HG03045 (cell line): ENCODE data around the gene MIPOL1.
"Not testable (repeated sequence)": the region's sequence is repeated elsewhere in the genome, so short reads cannot be mapped to it uniquely, and the experiment has no call there.

Source experiments
- ATAC-seq: cut with Tn5 transposase; IDR thresholded peaks from one replicate; pipeline ENCODE4 v1.9.1; 2021; ENCODE audit warnings: mild to moderate bottlenecking, moderate library complexity; ENCODE audit not compliant: unreplicated experiment

The MIPOL1 gene

DNA sequence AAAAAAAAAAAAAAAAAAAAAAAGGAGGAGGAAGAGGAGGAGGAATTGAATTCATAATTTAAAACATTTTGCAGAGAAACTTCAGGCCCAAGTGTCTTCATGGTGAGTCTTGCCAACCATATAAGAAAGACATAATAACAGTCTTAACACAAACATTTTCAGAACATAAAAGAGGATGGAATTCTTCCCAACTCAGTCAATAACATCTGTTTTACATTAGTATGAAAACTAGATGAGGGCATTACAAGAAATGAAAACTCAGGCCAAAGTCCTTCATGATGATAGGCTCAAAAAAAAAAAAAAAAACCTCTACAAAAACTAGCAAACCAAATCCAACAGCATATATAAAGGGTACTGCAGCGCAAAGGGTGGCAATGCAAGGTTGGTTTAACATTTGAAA lies 245.7 kb downstream of the MIPOL1 start:
- no peak for ATAC-seq

DNA sequence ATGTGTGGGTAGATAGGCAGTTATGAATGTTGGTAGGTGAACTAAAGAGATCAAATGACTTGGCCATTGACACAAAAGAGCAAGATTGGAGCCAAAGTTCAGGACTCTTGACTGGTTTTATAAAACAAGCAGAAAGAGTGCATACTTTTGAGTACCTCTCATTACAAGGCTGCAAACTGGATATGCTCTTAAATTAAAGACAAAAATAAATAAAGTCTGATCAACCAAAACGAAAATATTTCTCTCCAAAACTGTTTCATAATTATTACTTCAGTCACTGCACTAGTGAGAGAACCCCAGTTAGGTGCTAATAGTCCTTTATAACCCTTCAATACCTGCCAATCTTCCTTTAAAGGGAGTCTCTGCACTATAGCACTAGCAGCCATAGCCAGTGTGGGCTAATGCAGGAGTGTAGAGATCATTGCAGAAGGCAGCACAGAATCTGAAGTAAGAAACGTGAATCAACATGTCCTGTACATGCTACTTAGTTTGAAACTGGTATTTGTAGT lies 250.2 kb downstream of the MIPOL1 start:
- ATAC-seq, result no peak

DNA sequence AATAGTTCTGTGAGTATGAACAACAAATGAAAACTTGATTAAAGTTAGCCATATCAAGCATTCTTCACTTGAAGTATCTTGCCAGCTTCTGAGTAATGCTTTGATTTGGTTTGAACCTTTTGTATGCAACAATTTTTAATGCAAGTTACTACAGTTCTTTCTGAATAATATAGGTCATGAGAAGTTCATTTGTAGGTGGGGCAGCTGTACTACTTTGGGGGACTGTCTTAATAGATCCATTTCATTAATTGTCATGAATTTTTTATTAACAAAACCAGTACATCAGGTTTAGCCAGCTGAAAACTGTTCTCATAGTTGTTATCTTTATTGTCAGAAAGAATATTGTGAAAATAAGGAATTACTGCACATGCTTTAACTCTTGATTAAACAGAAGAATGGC lies 254.6 kb downstream of the MIPOL1 start:
- no peak for ATAC-seq

DNA sequence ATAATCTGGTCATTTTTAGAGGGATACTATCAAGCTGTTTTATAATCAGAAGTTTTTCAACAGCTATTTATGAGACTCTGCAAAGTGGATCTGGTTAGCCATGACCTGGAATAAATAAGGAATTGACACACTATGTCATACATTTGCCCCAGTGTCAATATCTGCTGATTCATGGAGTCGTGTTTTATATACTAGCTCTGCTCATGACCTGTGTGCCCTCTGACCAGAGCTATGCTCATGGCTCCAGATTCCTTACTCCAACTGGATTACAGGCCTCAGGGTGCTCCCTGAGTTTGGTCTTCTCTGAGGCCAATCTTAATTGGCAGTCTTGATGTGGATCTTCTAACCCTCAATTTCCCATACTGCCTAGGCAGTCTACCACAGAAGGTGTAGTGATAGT lies 256.2 kb downstream of the MIPOL1 start:
- ATAC-seq, result no peak

DNA sequence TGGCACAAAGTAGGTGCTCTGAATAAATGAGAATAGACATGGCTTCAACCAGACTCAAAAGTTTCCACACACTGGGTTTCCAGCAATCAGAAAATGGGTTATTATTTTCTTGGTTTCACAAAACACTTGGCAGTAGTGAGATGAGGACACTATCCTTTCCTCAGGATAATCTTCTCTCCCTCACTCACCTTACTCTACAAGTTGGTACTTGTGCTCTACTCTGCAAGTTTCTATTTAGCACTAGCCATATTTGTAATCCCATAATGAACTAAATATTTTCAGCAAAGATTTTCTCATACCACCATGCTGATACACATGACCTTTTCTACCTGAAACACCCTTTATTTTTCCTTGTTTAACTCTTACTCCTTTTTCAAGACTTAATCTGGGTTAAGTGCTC lies 259.6 kb downstream of the MIPOL1 start:
- no peak for ATAC-seq

DNA sequence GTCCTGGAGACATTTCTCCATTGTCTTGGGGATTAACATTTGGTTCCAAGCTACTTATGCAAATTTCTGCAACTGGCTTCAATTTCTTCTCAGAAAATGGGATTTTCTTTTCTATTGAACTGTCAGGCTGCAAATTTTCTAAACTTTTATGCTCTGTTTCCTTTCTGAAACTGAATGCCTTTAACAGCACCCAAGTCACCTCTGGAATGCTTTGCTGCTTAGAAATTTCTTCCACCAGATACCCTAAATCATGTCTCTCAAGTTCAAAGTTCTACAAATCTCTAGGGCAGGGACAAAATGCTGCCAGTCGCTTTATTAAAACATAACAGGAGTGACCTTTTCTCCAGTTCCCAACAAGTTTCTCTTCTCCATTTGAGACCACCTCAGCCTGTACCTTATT lies 264.7 kb downstream of the MIPOL1 start:
- not testable (repeated sequence) for ATAC-seq

DNA sequence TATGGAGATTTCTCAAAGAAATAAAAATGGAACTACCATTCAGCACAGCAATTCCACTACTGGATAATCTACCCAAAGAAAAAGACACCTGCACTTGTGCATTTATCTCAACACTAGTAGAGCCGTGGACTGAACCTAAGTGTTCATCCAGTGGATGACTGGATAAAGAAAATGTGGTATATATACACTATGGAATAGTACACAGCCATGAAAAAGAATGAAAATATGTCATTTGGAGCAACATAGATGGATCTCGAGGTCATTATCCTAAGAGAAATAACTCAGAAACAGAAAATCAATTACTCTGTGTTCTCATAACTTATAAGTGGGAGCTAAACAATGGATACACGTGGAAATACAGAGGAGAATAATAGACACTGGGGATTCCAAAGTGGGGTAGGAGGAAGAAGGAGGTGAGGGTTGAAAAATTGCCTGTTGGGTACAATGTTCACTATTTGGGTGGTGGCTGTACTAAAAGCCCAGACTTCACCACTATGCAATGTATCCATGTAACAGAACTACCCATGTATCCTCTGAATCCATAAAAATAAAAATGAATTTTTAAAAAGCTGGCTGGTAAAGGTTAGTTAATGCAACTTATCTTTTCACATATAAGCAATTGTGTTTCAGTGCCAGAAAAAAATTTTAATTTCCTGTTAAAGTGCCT lies 266.6 kb downstream of the MIPOL1 start:
- ATAC-seq, result no peak

DNA sequence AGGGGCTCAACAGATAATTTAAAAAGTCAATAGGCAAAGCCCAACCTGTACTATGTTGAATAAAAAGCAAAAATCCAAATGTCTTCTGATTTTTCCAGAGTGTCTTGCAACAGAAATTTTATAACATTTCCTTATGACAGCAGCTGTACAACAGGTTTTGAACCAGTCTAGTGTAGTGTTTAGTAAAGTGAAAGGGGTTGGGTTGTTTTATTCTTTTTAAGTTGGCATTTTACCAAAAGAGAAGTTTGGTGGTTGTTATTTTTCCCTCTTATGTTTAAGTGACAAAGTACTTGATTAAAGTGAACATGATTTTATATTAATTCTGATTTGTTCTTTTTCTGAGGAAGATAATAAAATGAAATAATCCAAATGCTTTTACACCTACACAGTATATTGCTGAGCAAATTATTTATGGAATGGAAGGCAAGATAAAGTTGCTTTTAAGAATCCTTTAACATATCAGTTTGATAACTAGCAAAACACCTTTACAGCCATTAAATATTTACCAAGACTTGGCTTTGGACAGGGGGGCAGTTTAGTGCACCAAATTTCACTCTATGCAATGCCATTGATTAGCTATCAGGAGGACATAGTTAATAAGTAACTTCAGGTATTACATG lies 268.4 kb downstream of the MIPOL1 start:
- ATAC-seq, result no peak

DNA sequence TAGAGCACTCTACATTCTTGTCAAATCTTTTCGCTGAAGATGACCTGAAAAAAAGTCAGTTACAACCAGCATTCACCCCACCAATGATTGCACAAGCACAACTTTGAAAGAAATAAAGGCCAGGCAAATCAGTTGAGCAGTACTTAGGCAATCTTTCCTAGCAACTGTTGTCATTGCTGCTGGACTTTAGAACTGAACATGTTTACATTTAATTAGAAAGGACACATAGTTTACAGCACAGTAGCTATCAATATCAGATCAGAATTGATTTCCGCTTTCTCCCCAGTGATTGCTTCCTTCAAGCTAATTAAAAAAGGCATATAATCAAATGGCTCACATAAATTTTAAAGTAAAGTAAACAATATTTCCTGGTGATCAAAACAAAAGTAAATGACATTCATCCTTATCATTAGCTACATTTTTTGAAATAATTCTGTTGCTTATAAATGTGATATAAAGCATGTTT lies 268.9 kb downstream of the MIPOL1 start:
- ATAC-seq, result no peak

DNA sequence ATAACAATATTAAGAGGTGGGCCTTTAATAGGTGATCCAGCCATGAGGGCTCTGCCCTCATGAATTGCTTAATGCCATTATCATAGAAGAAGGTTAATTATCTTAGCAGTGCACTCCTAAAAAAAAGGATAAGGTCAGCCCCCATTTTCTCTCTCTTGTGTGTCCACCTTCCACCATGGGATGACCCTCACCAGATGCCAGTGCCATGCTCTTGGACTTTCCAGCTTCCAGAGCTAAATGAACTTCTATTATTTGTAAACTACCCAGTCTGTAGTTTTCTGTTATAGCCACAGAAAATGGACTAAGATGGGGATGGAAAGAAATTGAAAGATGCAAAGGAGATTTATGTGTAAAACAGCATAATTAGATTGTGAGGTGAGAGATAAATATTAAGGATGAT lies 271.9 kb downstream of the MIPOL1 start:
- no peak for ATAC-seq

DNA sequence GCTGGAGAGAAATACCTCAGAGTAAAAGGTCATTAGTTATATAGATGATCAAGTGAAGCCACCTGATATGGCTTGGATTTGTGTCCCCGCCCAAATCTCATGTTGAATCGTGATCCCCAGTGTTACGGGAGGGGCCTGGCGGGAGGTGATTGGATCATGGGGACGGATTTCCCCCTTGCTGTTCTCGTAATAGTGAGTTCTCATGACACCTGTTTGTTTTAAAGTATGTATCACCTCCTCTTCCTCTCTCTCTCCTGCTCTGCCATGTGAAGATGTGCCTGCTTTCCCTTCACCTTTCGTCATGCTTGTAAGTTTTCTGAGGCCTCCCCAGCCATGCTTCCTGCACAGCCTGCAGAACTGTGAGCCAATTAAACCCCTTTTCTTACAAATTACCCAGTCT lies 272.5 kb downstream of the MIPOL1 start:
- ATAC-seq, result no peak

DNA sequence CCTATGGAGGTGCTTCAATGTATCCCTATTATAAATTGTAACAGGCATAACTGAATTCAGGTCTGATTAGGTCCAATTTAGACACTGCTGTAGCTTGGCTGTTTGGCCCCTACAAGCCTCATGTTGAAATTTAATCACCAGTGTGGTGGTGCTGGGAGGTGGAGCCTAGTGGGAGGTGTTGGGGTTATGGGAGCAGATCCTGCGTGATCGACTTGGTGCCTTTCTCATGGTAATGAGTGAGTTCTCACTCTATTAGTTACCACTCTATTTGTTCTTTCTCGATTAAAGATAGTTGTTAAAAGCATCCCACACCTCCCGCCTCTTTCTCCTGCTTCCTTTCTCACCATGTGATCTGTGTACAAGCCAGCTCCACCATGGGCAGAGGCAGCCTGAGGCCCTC lies 275.2 kb downstream of the MIPOL1 start:
- no peak for ATAC-seq

DNA sequence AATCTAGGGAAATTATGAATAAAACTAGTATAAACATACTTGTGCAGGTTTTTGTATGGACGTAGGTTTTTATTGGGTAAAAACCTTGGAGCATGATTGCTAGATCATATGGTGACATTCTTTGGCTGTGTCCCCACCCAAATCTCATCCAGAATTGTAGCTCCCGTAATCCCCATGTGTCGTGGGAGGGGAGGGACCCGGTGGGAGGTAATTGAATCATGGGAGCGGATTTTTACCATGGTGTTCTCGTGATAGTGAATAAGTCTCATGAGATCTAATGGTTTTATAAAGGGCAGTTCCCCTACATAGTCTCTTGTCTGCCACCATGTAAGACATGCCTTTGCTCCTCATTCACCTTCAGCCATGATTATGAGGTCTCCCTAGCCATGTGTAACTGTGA lies 276.5 kb downstream of the MIPOL1 start:
- no peak for ATAC-seq

DNA sequence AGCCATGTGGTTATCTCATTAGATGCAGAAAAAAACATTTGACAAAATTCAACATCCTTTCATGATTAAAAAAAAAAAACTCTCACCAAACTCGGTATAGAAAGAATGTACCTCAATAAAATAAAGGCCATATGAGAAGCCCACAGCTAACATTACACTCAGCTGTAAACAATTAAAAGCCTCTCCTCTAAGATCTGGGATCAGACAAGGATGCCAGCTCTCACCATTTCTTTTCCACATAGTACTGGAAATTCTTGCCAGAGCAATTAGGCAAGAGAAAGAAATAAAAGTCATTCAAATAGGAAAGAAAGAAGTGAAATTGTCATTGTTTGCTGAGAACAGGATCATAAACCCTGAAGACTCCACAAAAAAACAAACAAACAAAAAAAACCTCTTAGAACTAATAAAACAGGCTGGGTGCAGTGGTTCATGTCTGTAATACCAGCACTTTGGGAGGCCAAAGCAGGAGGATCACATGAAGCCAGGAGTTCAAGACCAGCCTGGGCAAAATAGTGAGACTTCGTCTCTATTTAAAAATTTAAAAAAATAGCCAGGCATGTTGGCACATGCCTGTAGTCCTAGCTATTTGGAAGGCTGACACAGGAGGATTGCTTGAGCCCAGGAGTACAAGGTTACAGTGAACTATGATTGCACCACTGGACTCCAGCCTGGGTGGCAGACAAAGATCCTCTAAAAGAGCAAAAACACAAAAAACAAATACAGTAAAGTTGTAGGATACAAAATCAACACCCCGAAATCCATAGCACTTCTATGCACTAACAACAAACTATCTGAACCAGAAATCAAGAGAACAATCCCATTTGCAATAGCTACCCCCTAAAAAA lies 282.9 kb downstream of the MIPOL1 start:
- ATAC-seq, result no peak

DNA sequence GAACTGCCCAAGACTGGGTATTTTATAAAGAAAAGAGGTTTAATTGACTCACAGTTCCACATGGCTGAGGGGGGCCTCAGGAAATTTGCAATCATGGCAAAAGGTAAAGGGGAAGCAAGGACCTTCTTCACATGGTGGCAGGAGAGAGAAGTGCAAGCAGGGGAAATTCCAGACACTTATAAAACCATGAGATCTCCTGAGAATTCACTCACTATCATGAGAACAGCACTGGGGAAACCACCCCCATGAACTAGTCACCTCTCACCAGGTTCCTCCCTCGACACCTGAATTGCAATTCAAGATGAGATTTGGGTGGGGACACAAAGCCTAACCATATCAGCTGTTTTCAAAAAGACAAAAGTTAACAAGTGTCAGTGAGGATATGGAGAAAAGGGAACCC lies 284.7 kb downstream of the MIPOL1 start:
- no peak for ATAC-seq

DNA sequence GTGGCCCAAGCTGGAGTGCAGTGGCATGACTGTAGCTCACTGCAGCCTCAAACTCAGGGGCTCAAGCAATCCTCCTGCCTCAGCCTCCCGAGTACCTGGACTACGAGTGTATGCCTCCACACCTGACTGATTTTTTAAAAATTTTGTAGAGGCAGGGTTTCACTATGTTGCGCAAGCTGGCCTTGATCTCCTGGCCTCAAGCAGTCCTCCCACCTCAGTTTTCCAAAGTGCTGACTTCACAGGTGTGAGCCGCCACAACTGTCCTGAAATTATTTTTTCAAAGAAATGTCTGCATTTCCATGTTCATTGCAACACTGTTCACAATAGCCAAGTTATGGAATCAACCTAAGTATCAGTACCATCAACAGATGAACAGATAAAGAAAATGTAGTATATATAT lies 285.9 kb downstream of the MIPOL1 start:
- ATAC-seq, result no peak

DNA sequence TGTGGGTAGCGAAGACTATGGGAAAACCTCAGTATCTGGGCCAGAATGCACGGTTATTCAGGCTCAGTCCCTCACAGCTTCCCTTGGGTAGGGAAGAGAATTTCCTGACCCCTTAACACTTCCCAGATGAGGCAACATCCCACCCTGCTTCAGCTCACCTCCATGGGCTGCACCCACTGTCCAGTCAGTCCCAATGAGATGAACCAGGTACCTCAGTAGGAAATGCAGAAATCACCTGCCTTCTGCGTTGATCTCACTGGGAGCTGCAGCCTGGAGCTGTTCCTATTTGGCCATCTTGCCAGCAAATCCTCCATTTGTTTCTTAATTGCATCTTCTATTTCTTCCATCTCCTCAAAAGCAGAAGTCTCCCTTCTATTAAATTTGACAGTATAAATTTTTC lies 292.9 kb downstream of the MIPOL1 start:
- ATAC-seq, result no peak

DNA sequence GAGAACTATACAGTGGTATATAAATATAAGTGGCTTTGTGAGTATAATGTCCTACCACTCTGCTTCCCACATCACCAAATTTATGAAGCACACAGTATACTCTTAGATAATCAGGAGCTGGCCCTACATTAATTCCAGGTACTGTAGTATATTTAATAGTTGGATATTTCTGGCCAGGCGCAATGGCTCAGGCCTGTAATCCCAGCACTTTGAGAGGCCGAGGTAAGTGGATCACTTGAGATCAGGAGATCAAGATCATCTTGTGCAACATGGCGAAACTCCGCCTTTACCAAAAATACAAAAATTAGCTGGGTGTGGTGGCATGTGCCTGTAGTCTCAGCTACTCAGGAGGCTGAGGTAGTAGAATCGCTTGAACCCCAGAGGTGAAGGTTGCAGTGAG lies 293.3 kb downstream of the MIPOL1 start:
- ATAC-seq, result no peak

DNA sequence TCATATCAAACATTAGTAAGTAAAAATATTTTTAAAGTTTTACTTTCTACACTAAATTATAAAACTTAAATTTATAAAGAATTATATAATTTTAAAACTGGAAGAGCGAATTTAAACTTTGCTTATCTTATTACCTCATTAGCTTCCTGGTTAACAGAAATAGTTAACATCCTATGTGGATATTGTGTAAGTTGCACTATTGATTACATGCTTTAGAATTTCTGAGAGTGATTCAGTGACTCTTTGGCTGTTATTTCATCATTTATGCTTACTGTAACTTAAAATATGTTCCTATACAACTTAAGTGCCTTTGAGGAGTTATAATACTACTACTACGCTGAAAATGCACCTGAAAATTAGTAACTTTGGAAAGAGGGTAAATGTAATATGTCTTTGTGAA lies 295.9 kb downstream of the MIPOL1 start:
- no peak for ATAC-seq

DNA sequence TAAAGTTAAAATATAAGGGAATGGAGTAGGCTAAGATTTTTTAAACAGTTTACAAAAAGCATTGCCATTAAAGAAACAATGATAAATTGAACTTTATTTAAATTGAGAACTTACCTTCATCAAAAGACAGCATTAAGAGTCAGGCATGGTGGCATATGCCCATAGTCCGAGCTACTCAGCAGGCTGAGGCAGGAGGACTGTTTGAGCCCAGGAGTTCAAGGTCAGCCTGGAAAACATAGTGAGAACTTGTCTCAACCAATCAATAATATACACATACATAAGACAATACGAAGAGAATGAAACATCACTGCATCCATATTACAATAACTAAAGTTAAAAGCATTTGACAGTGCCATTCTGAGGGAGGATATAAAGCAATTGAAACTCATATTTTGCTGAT lies 299.7 kb downstream of the MIPOL1 start:
- no peak for ATAC-seq

DNA sequence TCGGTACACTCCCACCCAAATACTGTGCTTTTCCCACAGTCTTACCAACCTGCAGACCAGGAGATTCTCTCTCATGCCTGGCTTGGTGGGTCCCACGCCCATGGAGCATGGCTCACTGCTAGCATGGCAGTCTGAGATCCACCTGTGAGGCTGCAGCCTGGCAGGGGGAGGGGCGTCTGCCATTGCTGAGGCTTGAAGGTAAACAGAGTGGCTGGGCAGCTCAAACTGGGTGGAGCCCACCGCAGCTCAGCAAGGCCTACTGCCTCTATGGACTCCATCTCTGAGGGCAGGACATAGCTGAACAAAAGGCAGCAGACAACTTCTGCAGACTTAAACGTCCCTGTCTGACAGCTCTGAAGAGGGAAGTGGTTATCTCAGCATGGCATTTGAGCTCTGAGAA lies 304.1 kb downstream of the MIPOL1 start:
- ATAC-seq, result no peak

DNA sequence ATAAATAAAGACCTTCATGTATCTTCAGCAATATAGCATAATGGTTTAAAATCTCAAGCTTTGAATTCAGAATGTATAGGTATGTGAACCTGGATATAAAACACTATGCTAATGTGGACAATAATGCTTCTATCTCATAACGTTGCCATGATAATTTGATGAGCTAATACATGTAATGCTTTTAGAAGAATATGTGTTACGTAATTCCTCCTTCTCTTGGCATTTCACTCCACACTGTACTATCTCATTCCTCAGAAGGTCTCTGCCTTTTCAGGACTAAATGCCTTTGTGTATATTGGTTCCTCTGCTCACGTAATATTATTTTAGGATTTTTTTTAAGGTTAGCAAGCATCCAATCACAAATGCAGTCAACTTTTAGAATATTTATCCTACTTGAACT lies 310.8 kb downstream of the MIPOL1 start:
- ATAC-seq, result no peak
